PC-3 (cell line): ENCODE measurements around the gene TRNP1. TPM values are rescaled to one million over a fixed set of nuclear protein-coding genes. Genes with fewer than 3 reads are reported as not detected.

Experiments used
- ATAC-seq: fragments of 200-7000 bp; cut with Tn5 transposase; 2 replicates; pipeline ENCODE4 v1.9.1; 2020; ENCODE audit warnings: mild to moderate bottlenecking, moderate library complexity
- BruUV-seq: library from RNA; stranded (reverse); fragments of 400-500 nt; replicated peaks from 2 replicates; lab custom pipeline; 2021; lab: Mats Ljungman, UMichigan
- CTCF ChIA-PET: fragments of 300-600 bp; sonication (Branson Sonifier 250); formaldehyde crosslinking; loops from one replicate; lab custom pipeline; 2022; ENCODE audit warnings: antibody characterized with exemption; lab: Charles Lee
- POLR2A ChIA-PET: fragments of 300-600 bp; sonication (Branson Sonifier 250); formaldehyde crosslinking; loops from one replicate; lab custom pipeline; 2022; ENCODE audit warnings: antibody characterized with exemption; ENCODE audit not compliant: unreplicated experiment; lab: Charles Lee
- DNase-seq: peaks from one replicate; pipeline ENCODE4 v3.0.0-alpha.2; 2015
- H2AFZ ChIP-seq: fragments of 300-600 bp; sonication (generic); 2 replicates; pipeline ENCODE4 v1.6.0; 2016; ENCODE audit warnings: antibody characterized with exemption, low read length
- H3F3A ChIP-seq: fragments of 300-600 bp; sonication (generic); one replicate; pipeline ENCODE4 v1.6.0; 2017; ENCODE audit warnings: antibody characterized with exemption, low read length, control low read depth, mild to moderate bottlenecking; ENCODE audit not compliant: unreplicated experiment
- H3K27ac ChIP-seq: fragments of 300-600 bp; sonication (generic); 2 replicates; pipeline ENCODE4 v1.5.1; 2016; ENCODE audit warnings: mild to moderate bottlenecking, low read length
- H3K27me3 ChIP-seq: fragments of 300-600 bp; sonication (generic); 2 replicates; pipeline ENCODE4 v1.6.1; 2016; ENCODE audit warnings: low read length, mixed read lengths
- H3K36me3 ChIP-seq: fragments of 300-600 bp; sonication (generic); 2 replicates; pipeline ENCODE4 v1.6.1; 2016; ENCODE audit warnings: low read depth, mixed run types, low read length, mixed read lengths
- H3K4me1 ChIP-seq: fragments of 300-600 bp; sonication (generic); 2 replicates; pipeline ENCODE4 v1.5.1; 2016; ENCODE audit warnings: low read length; ENCODE audit not compliant: insufficient read depth
- H3K4me2 ChIP-seq: fragments of 300-600 bp; sonication (generic); 2 replicates; pipeline ENCODE4 v1.6.0; 2016; ENCODE audit warnings: low read length
- H3K4me3 ChIP-seq: fragments of 300-600 bp; sonication (generic); 2 replicates; pipeline ENCODE4 v1.5.1; 2016; ENCODE audit warnings: mild to moderate bottlenecking, low read length, mixed read lengths
- H3K79me2 ChIP-seq: fragments of 300-600 bp; sonication (generic); 2 replicates; pipeline ENCODE4 v1.6.1; 2017; ENCODE audit warnings: low read length, mixed read lengths
- H3K9ac ChIP-seq: fragments of 300-600 bp; sonication (generic); 2 replicates; pipeline ENCODE4 v1.6.0; 2016; ENCODE audit warnings: mild to moderate bottlenecking, low read length
- H3K9me2 ChIP-seq: fragments of 300-600 bp; sonication (generic); replicated peaks from 2 replicates; pipeline ENCODE4 v1.6.1; 2016; ENCODE audit warnings: mixed run types, low read length, mixed read lengths
- H3K9me3 ChIP-seq: fragments of 300-600 bp; sonication (generic); 2 replicates; pipeline ENCODE4 v1.6.1; 2016; ENCODE audit warnings: low read length, mixed read lengths
- H4K20me1 ChIP-seq: fragments of 300-600 bp; sonication (generic); 2 replicates; pipeline ENCODE4 v1.6.1; 2016; ENCODE audit warnings: low read length, mixed read lengths
- CTCF ChIP-seq: fragments of 300-600 bp; sonication (generic); conservative IDR thresholded peaks from 2 replicates; pipeline ENCODE4 v1.5.1; 2017; ENCODE audit warnings: antibody characterized with exemption, low read depth, mild to moderate bottlenecking, low read length
- EZH2 ChIP-seq: fragments of 300-600 bp; sonication (generic); IDR thresholded peaks from one replicate; pipeline ENCODE4 v1.6.1; 2017; ENCODE audit warnings: antibody characterized with exemption, mild to moderate bottlenecking, low read length; ENCODE audit not compliant: unreplicated experiment
- EZH2phosphoT487 ChIP-seq: fragments of 300-600 bp; sonication (generic); IDR thresholded peaks from 2 replicates; pipeline ENCODE4 v1.6.1; 2018; ENCODE audit warnings: mild to moderate bottlenecking, antibody characterized with exemption, low read length, borderline replicate concordance
- intact Hi-C: fragments of 100-400 bp; cut with micrococcal nuclease; formaldehyde crosslinking; loops from 2 replicates; pipeline ENCODE4 v1.9.0; 2023
- total RNA-seq: library from RNA; depleted of rRNA; stranded (reverse); fragments of >200 nt; gene quantifications from 2 replicates; pipeline ENCODE4 v1.2.3, GENCODE V29; 2014

The TRNP1 gene
- total RNA-seq, 1 experiment from 2014 or later: 108 TPM

DNA sequence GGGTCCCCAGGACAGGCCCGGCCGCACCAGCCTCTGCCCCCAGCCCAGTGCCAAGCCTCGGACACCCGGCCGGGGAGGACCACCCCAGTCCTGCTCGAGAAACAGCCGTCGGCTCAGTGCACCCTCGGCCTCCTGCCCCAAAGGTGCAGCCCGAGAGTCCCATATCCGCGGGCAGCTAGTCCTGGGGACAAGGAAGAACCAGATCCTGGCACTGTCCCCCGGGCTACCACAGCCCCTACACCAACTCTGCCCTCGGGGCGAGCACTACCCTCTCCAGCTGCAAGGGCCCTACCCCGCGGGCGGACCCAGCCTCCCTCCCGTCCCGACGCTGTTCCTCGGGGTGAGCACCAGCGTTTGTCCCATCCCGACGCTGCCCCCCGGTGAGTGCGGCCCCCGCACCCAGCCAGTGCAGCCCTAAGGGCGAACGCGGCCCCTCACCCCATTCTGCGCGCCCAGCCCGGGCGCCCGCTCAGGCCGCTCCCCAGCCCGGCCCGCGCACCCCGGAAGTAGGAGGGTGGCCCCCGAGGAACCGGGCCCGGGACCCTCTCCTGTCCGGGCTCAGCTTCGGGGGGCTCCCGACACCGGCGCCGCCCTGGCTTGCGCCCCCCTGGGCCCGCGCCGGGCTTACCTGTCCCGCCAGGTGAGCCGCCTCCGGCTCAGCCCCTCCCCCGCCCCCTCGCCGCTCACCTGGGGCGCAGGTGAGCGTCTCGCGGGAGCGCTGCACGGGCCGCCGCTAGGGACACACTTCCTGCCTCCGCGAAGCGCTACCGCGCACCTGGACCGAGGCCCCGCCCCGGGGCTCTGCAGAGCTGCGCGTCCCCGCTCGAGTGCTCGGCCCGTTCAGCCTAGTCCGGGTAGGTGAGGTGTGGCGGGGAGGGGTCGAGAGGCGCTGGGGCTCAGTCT lies 33.5 kb upstream of the TRNP1 start, which contains the start of gene KDF1:
TSS of gene KDF1 (minus strand) at position 747 of the 903 bp plus-strand sequence. CDS start 8,088 bp downstream, outside the sequence.
- Histone ChIP-seq H2AFZ (peak within 1 kb of the TSS; percentile 80), H3K79me2 (peaks cover 25% of the 10 kb centered on the region), H3K27me3 (no peaks in the 10 kb centered on the region), H3K9me2 (no peaks in the 10 kb centered on the region), H3K4me1 (peaks cover 25% of the 10 kb centered on the region), H3F3A (no peaks in the 10 kb centered on the region), H3K4me3 (peak within 1 kb of the TSS; percentile 94), H4K20me1 (no peaks in the 10 kb centered on the region), H3K36me3 (no peaks in the 10 kb centered on the region), H3K27ac (peak within 1 kb of the TSS; percentile 43), H3K9me3 (no peaks in the 10 kb centered on the region), H3K9ac (peak within 1 kb of the TSS; percentile 93), H3K4me2 (peak within 1 kb of the TSS; percentile 80)
- ChIA-PET POLR2A (interaction anchor here (0.6 kb wide), 1 partner anchor 47 kb away, joined by 55 read pairs; no protein-coding TSS in a partner anchor), CTCF (no interaction called here)
- ATAC-seq (peak; percentile 77), DNase-seq (peak; percentile 90)
- TF ChIP-seq CTCF: peak; percentile 26; the same call in 1 of the 2 replicates
- no peak for TF ChIP-seq EZH2
- no peak for TF ChIP-seq EZH2phosphoT487
- intact Hi-C loops: no loop called here
- BruUV-seq: no TSS peak

DNA sequence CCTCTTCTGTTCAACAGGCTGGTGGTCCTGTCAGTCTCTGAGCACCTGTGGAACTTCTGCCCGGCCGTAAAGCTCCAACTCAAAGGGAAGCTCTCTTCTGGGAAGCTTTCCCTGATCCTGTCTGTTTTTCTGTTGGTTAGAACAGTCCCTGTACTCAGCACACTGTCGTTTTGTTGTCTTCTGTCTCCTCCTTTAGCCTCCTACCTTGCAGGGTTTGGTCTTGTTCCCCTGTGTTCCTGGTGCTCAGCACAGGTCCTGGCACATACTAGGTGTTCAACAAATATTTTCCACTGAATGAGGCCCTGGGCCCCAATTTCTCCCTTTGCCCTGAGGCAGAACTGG lies 32.9 kb upstream of the TRNP1 start:
- Histone ChIP-seq H3K9me2 (no peaks in the 10 kb centered on the region), H4K20me1 (no peaks in the 10 kb centered on the region), H2AFZ (peak overlapping the region; percentile 80), H3K9me3 (no peaks in the 10 kb centered on the region), H3K4me1 (peaks cover 25% of the 10 kb centered on the region), H3K36me3 (no peaks in the 10 kb centered on the region), H3K4me2 (peak overlapping the region; percentile 80), H3K9ac (peak overlapping the region; percentile 93), H3K27me3 (no peaks in the 10 kb centered on the region), H3F3A (no peaks in the 10 kb centered on the region), H3K27ac (no peak overlapping the region), H3K4me3 (peak overlapping the region; percentile 94), H3K79me2 (peaks cover 25% of the 10 kb centered on the region)
- DNase-seq: no peak
- peak; percentile 3; the same call in 1 of the 2 replicates for ATAC-seq
- TSS peak; percentile 32 for BruUV-seq
- ChIA-PET POLR2A (no interaction called here), CTCF (no interaction called here)
- TF ChIP-seq EZH2 (no peak), CTCF (no peak), EZH2phosphoT487 (no peak)
- intact Hi-C loops: no loop called here

GRCh38 chr1:26961826-26962225 lies 31.7 kb upstream of the TRNP1 start:
- no peaks in the 10 kb centered on the region for H3K27me3 ChIP-seq
- no peaks in the 10 kb centered on the region for H3F3A ChIP-seq
- peaks cover 25% of the 10 kb centered on the region for H3K4me1 ChIP-seq
- no peak overlapping the region for H3K9ac ChIP-seq
- intact Hi-C loops: no loop called here
- CTCF ChIA-PET: interaction anchor here (0.6 to 0.7 kb wide), 3 partner anchors 35 to 94 kb away, joined by 3 to 12 read pairs (median 3); no protein-coding TSS in a partner anchor
- H3K9me2 ChIP-seq: no peaks in the 10 kb centered on the region
- ATAC-seq (peak; percentile 77), DNase-seq (peak; percentile 88)
- no peaks in the 10 kb centered on the region for H4K20me1 ChIP-seq
- TF ChIP-seq EZH2phosphoT487: no peak
- TF ChIP-seq CTCF: no peak
- no peak for TF ChIP-seq EZH2
- no peaks in the 10 kb centered on the region for H3K9me3 ChIP-seq
- peaks cover 25% of the 10 kb centered on the region for H3K79me2 ChIP-seq
- H3K36me3 ChIP-seq: no peaks in the 10 kb centered on the region
- 0 out of 2 replicates have a peak overlapping the region, but pooled peaks have one; percentile 1 for H3K27ac ChIP-seq
- POLR2A ChIA-PET: interaction anchor here (0.6 to 1.1 kb wide), 2 partner anchors 31 to 42 kb away, joined by 3 to 7 read pairs; partner anchors contain the start of gene TRNP1
- peak overlapping the region; percentile 80 for H3K4me2 ChIP-seq
- H3K4me3 ChIP-seq: no peak overlapping the region
- no peak overlapping the region for H2AFZ ChIP-seq
- no TSS peak for BruUV-seq
